ENCODE results near the gene SSH3.

DNA sequence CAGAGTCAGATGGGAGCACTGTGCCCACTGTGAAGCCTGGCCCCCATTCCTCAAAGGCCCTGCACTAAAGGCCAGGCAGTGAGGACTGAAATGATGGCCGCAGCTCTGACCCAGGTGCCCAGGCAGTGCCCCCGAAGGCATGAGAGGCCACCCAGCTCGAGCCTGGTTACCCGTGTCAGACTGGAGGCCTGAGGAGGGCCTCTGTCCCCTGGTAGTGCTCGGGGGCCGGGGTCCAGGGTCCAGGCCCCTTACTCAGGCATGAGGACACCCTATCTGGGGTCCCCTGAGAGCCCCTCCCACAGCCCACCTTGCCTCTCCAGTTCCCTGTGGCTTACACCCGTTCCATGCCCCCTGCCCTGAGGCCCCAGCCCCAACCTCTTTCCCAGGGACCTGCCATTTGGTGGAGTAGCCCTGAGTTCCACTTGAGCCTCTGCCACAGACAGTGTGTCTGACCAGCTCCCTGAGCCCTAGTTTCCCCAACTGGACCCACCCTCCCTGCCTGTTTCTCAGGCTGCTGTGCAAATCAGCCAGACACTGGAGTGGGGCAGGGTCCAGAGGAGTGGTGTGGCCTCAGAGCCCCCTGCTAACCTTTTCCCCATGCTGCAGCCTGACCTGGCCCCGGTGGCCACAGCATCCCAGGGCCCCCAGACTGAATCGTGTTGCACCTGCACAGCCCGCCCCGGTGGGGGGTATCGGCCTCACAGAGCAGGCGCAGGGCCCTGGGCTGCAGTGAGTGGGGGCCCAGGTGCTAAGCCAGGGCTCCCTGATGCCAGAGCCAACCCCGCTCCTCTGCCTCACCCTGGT, 25.0 kb upstream of the SSH3 start:
- no peak for TF ChIP-seq POLR2A (IDR thresholded peaks at IDR 0.05; ENCODE audit: extremely low read depth, insufficient read length)
- TF ChIP-seq, protein P1, sequence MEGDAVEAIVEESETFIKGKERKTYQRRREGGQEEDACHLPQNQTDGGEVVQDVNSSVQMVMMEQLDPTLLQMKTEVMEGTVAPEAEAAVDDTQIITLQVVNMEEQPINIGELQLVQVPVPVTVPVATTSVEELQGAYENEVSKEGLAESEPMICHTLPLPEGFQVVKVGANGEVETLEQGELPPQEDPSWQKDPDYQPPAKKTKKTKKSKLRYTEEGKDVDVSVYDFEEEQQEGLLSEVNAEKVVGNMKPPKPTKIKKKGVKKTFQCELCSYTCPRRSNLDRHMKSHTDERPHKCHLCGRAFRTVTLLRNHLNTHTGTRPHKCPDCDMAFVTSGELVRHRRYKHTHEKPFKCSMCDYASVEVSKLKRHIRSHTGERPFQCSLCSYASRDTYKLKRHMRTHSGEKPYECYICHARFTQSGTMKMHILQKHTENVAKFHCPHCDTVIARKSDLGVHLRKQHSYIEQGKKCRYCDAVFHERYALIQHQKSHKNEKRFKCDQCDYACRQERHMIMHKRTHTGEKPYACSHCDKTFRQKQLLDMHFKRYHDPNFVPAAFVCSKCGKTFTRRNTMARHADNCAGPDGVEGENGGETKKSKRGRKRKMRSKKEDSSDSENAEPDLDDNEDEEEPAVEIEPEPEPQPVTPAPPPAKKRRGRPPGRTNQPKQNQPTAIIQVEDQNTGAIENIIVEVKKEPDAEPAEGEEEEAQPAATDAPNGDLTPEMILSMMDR (IDR thresholded peaks at IDR 0.05; ENCODE audit: low read depth, low read length), result no peak
- TF ChIP-seq, protein P2, sequence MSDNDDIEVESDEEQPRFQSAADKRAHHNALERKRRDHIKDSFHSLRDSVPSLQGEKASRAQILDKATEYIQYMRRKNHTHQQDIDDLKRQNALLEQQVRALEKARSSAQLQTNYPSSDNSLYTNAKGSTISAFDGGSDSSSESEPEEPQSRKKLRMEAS (IDR thresholded peaks at IDR 0.05; ENCODE audit: low read depth, low read length), result no peak
- no peak for TF ChIP-seq MYC (IDR thresholded peaks at IDR 0.05; ENCODE audit: low read depth, low read length)

All from NB4 (cell line).